Kidney epithelial cell (primary cell): Measurements from ENCODE around the gene MORC2. TPM values are rescaled to one million over a fixed set of nuclear protein-coding genes. Genes with fewer than 3 reads are reported as not detected.

Source experiments
- DNase-seq: peaks from one replicate; pipeline ENCODE4 v3.0.0-alpha.2; 2010; ENCODE audit warnings: low read depth
- H3K27me3 ChIP-seq: 2 replicates; pipeline ENCODE4 v1.6.0; 2011; ENCODE audit warnings: low read length; ENCODE audit not compliant: control insufficient read depth, insufficient read depth
- H3K36me3 ChIP-seq: 2 replicates; pipeline ENCODE4 v1.5.1; 2011; ENCODE audit warnings: low read length; ENCODE audit not compliant: control insufficient read depth, insufficient read depth
- H3K4me3 ChIP-seq: 2 replicates; pipeline ENCODE4 v1.5.1; 2011; ENCODE audit warnings: low read depth, mild to moderate bottlenecking, control low read depth, low read length
- total RNA-seq: library from RNA; depleted of rRNA; stranded (reverse); fragments of >200 nt; gene quantifications from 2 replicates; pipeline ENCODE4 v1.2.3, GENCODE V29; 2015
- TF ChIP-seq, protein P1 (sequence below): IDR thresholded peaks from 2 replicates; pipeline ENCODE4 v1.5.1; 2011; ENCODE audit warnings: mild to moderate bottlenecking, moderate library complexity, low read length, control low read depth, inconsistent platforms; ENCODE audit not compliant: insufficient read depth, poor library complexity, severe bottlenecking

Gene MORC2
- total RNA-seq, 1 donor from 2014 or later: 30.8 TPM

DNA sequence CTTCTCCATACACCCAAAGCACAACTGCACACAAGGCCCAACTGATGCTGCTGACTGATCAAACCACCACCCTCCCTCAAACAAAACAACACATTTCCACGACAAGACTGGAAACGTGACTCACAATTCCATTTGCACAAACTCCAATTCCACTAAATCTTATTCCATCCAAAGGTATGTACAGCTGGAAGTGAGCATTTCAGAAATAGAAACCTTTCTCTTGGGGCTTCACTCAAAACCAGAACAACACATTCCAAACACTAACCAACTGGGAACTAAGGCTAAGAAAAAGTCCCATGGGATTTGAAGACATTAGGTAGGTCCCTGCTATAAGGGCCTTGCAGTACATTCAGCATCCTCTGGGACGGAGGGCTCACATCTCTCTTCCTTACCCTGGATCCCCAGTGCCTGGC lies 19.6 kb downstream of the MORC2 start:
- no peak for DNase-seq
- TF ChIP-seq, protein P1, sequence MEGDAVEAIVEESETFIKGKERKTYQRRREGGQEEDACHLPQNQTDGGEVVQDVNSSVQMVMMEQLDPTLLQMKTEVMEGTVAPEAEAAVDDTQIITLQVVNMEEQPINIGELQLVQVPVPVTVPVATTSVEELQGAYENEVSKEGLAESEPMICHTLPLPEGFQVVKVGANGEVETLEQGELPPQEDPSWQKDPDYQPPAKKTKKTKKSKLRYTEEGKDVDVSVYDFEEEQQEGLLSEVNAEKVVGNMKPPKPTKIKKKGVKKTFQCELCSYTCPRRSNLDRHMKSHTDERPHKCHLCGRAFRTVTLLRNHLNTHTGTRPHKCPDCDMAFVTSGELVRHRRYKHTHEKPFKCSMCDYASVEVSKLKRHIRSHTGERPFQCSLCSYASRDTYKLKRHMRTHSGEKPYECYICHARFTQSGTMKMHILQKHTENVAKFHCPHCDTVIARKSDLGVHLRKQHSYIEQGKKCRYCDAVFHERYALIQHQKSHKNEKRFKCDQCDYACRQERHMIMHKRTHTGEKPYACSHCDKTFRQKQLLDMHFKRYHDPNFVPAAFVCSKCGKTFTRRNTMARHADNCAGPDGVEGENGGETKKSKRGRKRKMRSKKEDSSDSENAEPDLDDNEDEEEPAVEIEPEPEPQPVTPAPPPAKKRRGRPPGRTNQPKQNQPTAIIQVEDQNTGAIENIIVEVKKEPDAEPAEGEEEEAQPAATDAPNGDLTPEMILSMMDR: no peak
- Histone ChIP-seq H3K27me3 (no peaks in the 10 kb centered on the region), H3K36me3 (peaks cover 2% of the 10 kb centered on the region), H3K4me3 (no peak overlapping the region)

DNA sequence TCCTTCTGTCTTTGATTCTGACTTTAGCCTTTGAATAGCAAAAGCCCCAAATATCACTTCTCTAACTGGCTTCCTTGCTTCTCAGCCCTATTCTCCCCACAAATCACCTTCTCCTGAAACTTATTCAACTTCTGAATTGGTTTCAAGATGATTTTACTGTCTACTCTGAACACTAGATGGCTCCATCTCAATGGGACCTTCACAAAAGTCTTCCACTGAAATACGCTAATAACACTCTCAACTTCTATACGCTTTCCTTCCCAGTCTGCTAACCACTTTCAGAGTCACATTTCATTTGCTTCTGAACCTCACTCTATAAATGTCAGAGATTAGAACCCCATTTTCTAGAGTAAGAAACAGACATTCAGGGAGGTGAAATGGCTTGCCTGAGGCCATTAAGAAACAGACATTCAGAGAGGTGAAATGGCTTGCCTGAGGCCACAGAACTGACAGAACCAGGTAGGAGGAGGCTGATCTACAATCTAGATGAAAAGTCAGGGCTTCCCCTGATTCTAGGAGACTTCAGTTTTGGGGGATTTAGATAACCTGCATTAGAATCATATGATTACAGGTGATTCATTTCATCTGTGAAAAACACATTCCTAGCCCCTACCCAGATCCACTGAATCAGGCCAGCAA lies 20.6 kb downstream of the MORC2 start:
- no peak for DNase-seq
- H3K4me3 ChIP-seq: no peak overlapping the region
- no peaks in the 10 kb centered on the region for H3K27me3 ChIP-seq
- H3K36me3 ChIP-seq: peaks cover 2% of the 10 kb centered on the region
- TF ChIP-seq, protein P1: peak; percentile 52

DNA sequence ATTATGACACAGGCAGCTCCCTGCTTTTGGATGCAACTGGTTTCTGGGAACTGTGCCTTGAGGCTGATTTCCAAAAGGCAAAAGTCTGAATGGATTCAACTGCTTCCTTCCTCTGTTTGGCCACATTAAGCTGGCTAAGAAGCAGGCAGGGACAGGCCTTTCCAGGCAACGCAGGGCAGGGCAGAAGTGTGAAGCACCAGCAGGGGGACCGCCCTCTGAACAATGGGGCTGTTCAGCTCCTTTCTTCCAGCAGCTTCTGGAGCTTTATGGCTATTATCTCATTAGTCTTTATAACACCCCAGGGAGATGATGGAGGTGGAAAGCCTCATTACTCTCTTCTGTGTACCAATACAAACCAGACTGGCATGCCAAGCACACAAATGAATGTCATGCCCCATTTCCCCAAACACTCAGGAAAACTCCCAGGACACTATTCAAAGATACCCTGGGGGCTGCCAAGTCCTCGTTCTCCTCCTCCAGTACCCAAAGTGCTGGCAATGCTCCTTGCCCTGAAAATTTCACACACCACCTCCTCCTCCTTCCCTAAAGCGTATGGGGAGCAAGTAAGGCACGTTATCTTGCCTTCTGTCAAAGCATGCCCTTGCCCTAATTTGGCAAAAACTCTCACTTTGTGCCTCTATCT lies 21.3 kb downstream of the MORC2 start:
- H3K4me3 ChIP-seq: no peak overlapping the region
- no peak for DNase-seq
- TF ChIP-seq, protein P1: no peak
- H3K27me3 ChIP-seq: no peaks in the 10 kb centered on the region
- H3K36me3 ChIP-seq: peaks cover 2% of the 10 kb centered on the region

DNA sequence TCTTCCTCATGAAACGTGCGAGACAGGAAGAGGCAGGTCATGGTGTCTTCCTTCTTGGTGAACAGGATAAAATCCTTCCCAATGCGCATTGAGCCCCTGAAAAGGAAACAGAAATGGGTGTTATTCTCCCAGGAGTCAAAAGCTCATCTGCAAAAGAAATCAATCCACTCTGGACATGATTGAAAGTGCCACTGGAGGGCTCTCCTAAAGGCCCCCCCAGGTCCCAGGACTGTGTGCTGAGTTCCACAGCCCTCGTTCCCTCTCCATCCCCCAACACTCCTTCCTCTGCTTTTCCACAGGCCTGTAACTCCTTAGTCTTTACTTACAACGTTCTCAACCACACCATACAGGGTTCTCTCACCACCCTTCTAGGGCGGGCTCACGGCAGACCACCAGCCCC lies 22.2 kb downstream of the MORC2 start:
- no peak overlapping the region for H3K4me3 ChIP-seq
- peaks cover 2% of the 10 kb centered on the region for H3K36me3 ChIP-seq
- H3K27me3 ChIP-seq: no peaks in the 10 kb centered on the region
- DNase-seq: no peak
- TF ChIP-seq, protein P1: no peak

DNA sequence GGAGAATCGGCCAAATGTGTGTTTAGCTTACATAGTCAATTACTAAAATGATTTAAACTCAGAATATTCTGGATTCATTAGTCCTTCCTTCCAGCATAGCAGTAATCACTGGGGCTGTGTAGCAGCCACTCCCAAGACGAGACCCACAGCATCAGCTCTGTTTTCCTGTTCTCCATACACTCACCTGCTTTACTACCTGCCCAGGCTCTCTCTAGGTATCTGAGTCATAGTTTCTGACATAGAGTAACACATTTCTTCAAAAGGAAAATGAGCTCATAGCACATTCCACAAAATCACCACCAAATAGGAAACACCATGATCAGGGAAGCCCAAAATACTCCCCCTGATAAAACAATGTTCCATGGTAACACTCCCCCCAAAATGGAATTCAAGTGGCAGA lies 22.9 kb downstream of the MORC2 start:
- DNase-seq: no peak
- TF ChIP-seq, protein P1: no peak
- no peak overlapping the region for H3K4me3 ChIP-seq
- no peaks in the 10 kb centered on the region for H3K27me3 ChIP-seq
- peaks cover 2% of the 10 kb centered on the region for H3K36me3 ChIP-seq

DNA sequence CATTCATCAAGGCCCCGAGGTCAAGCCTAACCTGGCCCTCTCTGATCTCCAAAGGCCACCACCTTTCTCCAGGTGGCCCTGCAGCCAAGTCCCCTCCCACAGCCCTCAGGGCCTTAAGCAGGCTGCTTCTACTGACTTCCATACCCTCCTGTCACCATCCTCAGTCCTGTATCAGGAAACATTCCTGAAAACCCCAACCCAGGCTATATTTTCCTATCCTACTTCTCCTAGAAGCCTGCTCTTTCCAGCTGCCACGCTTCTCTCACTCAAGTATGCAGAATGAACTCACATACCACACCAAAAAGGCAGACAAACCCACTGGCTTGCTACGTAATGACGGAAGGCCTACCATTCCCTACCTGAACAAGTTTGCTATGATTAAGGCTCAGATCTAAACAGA lies 23.6 kb downstream of the MORC2 start:
- DNase-seq: no peak
- H3K36me3 ChIP-seq: peaks cover 2% of the 10 kb centered on the region
- no peaks in the 10 kb centered on the region for H3K27me3 ChIP-seq
- no peak overlapping the region for H3K4me3 ChIP-seq
- TF ChIP-seq, protein P1: no peak
